ENCODE measurements around the gene GPR180.

GRCh38 chr13:94617389-94618000 is 15.8 kb downstream of the GPR180 start:
- TF ChIP-seq ZNF512 (CRISPR knock-in tag; IDR thresholded peaks at IDR 0.05) (no peak), KLF16 (CRISPR knock-in tag; IDR thresholded peaks at IDR 0.05) (no peak)
- TF ChIP-seq, protein P1, sequence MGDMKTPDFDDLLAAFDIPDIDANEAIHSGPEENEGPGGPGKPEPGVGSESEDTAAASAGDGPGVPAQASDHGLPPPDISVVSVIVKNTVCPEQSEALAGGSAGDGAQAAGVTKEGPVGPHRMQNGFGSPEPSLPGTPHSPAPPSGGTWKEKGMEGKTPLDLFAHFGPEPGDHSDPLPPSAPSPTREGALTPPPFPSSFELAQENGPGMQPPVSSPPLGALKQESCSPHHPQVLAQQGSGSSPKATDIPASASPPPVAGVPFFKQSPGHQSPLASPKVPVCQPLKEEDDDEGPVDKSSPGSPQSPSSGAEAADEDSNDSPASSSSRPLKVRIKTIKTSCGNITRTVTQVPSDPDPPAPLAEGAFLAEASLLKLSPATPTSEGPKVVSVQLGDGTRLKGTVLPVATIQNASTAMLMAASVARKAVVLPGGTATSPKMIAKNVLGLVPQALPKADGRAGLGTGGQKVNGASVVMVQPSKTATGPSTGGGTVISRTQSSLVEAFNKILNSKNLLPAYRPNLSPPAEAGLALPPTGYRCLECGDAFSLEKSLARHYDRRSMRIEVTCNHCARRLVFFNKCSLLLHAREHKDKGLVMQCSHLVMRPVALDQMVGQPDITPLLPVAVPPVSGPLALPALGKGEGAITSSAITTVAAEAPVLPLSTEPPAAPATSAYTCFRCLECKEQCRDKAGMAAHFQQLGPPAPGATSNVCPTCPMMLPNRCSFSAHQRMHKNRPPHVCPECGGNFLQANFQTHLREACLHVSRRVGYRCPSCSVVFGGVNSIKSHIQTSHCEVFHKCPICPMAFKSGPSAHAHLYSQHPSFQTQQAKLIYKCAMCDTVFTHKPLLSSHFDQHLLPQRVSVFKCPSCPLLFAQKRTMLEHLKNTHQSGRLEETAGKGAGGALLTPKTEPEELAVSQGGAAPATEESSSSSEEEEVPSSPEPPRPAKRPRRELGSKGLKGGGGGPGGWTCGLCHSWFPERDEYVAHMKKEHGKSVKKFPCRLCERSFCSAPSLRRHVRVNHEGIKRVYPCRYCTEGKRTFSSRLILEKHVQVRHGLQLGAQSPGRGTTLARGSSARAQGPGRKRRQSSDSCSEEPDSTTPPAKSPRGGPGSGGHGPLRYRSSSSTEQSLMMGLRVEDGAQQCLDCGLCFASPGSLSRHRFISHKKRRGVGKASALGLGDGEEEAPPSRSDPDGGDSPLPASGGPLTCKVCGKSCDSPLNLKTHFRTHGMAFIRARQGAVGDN (CRISPR knock-in tag; IDR thresholded peaks at IDR 0.05) = no peak
